GM10266 (cell line): ENCODE results near the gene GALNT4.

ENCODE experiments used
- DNase-seq: peaks from one replicate; pipeline ENCODE4 v3.0.0; 2012; ENCODE audit errors: extremely low spot score
- TF ChIP-seq, protein P1 (sequence below): IDR thresholded peaks from 2 replicates; pipeline ENCODE4 v1.5.1; 2012; ENCODE audit warnings: mild to moderate bottlenecking, low read depth; ENCODE audit not compliant: control insufficient read depth, insufficient read depth; ENCODE audit errors: missing control alignments

GALNT4 gene

GRCh38 chr12:89494411-89495231 lies 30.0 kb downstream of the GALNT4 start:
- TF ChIP-seq, protein P1, sequence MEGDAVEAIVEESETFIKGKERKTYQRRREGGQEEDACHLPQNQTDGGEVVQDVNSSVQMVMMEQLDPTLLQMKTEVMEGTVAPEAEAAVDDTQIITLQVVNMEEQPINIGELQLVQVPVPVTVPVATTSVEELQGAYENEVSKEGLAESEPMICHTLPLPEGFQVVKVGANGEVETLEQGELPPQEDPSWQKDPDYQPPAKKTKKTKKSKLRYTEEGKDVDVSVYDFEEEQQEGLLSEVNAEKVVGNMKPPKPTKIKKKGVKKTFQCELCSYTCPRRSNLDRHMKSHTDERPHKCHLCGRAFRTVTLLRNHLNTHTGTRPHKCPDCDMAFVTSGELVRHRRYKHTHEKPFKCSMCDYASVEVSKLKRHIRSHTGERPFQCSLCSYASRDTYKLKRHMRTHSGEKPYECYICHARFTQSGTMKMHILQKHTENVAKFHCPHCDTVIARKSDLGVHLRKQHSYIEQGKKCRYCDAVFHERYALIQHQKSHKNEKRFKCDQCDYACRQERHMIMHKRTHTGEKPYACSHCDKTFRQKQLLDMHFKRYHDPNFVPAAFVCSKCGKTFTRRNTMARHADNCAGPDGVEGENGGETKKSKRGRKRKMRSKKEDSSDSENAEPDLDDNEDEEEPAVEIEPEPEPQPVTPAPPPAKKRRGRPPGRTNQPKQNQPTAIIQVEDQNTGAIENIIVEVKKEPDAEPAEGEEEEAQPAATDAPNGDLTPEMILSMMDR: no peak
- no peak for DNase-seq

DNA sequence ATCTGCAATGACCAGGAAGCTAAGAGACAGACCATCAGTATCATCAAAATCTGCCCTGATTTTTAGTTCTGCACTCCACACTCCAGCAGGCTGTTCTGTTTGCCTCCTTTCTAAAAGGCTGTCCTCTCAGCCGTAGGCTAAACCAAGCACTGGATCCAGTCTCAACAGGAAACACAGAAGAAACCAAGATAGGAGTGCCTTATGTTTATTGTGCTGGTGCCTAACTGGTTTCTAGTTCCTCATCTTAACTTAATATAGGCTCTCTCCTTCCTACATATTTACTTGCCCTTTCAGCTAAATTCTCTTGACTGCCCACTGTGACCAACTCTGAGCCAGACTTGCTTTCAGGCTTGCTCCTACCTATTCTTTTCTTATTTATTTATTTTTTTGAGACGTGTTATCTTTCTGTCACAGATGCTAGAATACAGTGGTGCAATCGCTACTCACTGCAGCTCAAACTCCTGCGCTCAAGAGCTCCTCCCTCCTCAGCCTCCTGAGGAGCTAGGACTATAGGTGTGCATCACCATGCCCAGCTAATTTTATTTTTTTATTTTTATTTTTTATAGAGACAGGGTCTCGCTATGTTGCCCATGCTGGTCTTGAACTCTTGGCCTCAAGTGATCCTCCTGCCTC lies 30.8 kb downstream of the GALNT4 start:
- no peak for DNase-seq
- TF ChIP-seq, protein P1: no peak

DNA sequence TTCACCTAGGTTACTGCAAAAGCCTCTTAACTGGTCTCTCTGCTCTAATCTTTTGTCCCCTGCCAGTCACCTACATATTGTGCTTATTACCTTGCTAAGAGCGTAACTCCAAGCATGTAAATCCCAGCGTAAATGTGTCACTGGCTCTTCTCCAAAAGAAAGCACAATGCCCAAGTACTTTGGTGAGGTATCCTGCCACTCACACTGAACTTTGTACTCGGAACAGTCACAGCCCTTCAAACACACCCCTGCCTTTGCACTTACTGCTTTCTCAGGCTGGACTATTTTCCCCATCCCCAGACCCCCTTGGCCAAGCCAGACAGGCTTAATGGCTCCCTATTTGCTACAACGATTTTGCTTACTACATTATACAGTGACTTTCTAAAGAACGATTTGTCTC lies 31.7 kb downstream of the GALNT4 start:
- TF ChIP-seq, protein P1: no peak
- DNase-seq: no peak

GRCh38 chr12:89490922-89491321 lies 33.7 kb downstream of the GALNT4 start:
- TF ChIP-seq, protein P1: no peak
- no peak for DNase-seq

DNA sequence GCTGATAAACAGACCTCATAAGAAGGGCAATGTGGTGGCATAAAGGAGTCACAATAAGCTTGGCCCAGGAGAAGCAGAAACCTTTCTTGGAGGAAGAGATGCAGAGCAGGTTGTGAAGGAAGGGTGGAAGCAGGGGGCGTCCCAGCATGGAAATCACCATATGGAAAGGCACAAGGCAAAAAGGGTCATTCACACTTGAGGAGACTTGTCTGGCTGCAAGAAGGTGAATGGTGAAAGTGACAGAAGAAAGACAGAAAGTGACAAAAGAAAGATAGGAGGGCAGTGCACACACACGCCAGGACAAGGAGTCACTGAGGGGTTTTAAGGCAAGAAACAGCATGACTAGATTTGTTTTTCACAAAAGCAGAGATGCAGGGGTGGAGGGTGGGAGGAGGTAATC lies 38.3 kb downstream of the GALNT4 start:
- no peak for DNase-seq
- TF ChIP-seq, protein P1: no peak

- DNase-seq: no peak
- TF ChIP-seq, protein P1: no peak
Observed at GRCh38 chr12:89484470-89484869, 40.1 kb downstream of the GALNT4 start.

GRCh38 chr12:89481213-89481914 lies 43.2 kb downstream of the GALNT4 start:
- TF ChIP-seq, protein P1: no peak
- DNase-seq: no peak
